PC-3 (cell line): ENCODE results near the gene MCAT.

Source experiments
- CTCF ChIP-seq: fragments of 300-600 bp; sonication (generic); conservative IDR thresholded peaks from 2 replicates; pipeline ENCODE4 v1.5.1; 2017; ENCODE audit warnings: antibody characterized with exemption, low read depth, mild to moderate bottlenecking, low read length
- EZH2 ChIP-seq: fragments of 300-600 bp; sonication (generic); IDR thresholded peaks from one replicate; pipeline ENCODE4 v1.6.1; 2017; ENCODE audit warnings: antibody characterized with exemption, mild to moderate bottlenecking, low read length; ENCODE audit not compliant: unreplicated experiment

GRCh38 chr22:43173976-43174720, 30.9 kb upstream of the MCAT start:
- TF ChIP-seq CTCF (no peak), EZH2 (no peak)
